DMS53 treated with DMSO at 0.1 percent for 48 hours (cell line): ENCODE data around the gene PPFIBP2.

Experiments used
- DNase-seq: peaks from one replicate; lab custom pipeline; 2025; ENCODE audit not compliant: unreplicated experiment; lab: John Stamatoyannopoulos, UW

The PPFIBP2 gene

DNA sequence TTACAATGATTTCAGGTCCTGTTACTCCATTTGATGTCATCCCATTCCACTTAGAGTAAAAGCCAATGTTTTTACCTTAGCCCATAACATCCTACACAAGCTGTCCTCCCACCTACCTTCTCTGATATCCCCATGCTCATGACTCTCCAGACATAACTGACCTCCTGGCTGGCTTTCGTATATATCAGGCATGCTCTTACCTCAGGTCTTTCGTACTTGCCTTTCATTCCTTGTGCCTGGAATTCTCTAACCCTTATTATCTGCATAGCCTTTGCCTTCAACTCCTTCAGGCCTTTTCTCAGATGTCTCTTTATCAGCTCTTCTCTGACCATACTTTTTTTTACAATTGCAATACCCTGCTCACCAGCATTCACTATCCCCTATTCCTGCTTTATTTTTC is 169.8 kb downstream of the PPFIBP2 start:
- DNase-seq, result no peak

DNA sequence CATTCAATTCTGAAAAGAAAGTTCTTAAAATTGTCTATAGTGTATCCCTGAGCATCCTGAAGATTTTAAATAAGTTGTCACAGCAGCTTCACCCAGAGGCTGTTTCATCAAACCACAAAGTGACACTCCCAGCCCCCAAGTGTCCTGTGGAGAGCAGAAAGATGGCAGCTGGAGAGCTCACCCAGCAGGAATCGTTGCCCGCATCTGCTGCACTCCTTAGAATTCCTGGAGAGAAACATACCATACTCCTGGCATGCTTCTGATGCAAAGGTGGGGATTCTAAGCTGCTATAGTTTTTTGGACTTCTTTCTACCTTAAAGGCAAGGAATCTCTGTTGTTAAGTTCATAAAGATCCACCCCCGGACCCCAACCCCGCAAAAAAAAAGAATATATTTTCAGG is 173.0 kb downstream of the PPFIBP2 start:
- no peak for DNase-seq

DNA sequence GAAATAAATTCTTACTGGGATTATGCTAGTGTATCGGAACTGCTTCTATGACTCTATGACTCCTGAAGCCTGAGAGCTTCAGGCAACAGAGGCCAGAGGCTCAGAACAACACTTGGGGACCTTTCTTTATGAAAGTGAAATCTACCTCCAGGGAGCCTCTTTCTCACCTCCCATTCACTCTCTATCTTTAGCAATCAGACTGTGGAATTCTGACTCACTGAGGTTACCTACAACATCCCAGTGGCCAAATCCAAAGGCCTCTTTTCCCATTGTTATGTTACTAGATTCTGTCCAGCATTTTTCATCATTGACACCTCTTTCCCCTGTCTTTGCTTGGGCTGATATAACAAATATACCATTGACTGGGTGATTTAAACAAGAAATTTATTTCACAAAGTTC is 173.6 kb downstream of the PPFIBP2 start:
- no peak for DNase-seq

DNA sequence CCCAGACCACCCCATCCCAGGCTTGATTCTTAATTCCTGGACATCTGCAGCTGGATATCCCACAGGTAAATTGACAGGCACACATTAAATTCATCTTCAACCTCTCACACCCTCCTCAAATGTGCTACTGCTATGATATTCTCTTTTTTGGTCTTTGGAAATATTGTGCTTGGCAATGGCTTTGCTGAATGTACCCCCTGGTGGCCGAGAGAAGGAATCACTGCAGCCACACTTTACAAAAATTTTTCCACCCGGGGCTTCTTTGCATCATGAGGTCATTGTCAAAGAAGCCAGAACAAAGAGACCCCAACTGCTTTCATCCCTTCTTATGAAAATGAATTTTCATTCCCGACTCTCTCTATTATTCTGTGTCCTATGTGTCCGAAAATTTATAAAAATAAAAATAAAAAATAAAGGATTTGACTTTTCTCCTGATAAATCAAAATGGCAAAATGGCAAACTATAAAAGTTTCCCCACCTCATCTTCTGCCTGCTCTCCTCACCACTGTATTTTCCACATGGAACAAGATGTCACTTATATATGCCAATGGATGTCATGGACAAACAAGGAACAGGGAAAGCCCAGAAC is 174.5 kb downstream of the PPFIBP2 start:
- DNase-seq, result peak; percentile 21

DNA sequence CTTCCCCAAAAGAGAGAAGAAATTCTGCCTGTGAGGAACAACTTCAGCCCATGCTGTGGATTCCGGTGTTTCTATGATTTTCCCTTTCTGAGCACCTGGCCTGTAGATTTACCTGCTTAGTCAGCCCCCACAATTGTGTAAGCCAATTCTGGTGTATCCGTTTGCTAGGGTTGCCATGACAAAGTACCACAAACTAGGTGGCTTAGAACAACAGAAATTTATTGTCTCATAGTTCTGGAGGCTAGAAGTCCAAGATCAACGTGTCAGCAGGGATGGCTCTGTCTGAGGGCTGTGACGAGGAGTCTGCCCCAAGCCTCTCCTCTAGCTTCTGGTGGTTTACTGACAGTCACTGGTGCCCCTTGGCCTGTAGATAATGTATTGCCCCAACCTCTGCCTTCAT is 175.4 kb downstream of the PPFIBP2 start:
- no peak for DNase-seq

DNA sequence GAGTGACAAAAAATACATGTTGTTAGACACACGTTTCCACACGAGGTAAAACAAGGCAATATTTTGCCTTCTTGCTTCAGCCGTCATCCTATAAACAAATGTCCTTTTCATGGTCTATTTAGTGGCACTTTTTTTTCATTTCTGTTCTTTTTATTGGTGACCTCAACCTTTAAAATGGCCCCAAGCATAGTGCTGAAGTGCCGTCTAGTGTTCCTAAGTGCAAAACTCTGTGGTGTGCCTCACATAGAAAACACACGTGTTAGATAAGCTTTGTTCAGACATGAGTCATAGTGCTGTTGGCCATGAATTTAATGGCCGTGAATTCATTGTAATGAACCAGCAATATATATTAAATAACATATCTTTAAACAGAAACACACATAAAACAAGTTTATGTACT is 176.8 kb downstream of the PPFIBP2 start:
- no peak for DNase-seq

DNA sequence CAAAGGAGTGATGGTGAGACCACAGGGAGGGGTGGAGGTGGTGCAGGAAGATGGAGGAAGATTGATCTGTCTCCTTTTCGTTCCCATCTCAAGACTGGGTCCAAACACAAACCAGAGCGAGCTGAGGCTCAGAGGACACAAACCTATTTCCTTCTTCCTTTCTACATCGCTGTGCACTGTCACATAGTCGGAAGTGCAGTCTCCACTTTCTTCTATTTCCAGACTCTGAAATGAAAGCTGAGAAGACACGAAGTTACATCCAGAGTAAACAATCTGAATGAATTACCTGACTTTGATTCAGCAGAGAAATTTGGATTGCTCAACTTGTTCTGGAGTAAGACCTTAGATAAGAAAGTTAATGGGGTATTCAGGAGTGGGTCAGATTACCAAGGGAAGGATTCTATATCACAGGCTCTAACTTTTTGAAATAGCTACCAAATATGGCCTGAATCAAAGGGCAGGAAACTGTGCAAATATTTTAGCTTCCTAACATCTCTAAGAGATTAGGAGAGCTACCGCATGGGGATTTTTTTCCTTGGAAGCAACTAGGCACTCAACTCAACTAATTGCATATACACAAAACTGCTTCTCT is 178.1 kb downstream of the PPFIBP2 start:
- no peak for DNase-seq

DNA sequence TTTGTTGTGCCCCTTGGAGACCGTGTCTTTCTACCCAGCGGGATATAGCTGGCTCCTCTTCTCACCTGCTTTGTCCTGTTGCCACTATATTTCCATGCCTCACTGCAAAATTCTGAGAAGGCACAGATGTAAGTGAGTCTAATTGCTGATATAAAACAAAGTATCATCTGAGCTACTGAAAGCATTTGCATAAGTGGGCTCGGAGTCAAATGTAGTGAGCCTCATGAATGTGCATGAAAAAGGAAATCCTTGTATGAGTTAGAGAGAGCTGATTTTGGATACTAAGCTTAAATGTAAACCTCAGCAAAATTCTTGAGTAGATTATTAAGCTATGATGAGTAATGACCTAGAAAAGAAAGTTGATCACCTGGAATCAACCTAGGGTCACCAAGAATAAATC is 178.6 kb downstream of the PPFIBP2 start:
- no peak for DNase-seq

DNA sequence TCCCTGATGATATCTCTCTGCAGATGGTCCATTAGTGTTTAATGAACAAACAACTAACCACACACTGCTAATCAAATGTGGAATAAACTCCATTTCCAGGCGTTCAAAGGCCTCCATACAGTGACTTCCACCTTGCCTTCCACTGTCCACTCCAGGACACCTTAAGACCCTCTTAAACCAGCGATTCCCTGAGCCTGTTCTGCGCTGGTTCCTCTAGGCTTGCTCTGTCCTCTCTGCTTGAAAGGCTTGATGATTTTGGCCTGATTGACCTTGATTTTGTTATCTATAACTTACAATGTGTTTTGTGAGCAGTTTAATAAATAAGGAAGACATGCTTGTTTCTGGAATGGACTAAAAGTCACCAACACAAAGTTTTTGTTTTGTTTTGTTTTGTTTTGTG is 180.4 kb downstream of the PPFIBP2 start:
- no peak for DNase-seq

DNA sequence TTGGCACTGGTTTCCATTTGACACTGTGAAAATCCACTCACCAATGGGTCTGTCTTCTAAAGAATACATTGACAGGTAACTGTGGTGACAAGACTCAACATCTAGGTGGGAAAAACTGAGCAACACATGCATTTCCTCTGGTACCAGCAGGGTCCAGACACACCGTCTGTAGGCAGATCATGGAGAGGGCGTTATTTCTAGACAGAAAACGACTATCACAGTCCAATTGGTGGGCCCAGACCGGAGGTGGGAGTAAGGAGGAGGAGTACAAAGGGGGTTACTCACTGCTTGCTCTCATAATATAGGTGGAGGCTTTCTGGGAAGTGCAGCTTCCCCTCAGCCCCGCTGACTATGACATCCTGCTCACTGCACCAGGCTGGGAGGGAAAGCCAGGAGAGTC is 182.6 kb downstream of the PPFIBP2 start:
- DNase-seq, result no peak
